ENCODE data around the gene AMBP.

AMBP gene

GRCh38 chr9:114016629-114017423, 61.3 kb downstream of the AMBP start:
- Histone ChIP-seq H3K27me3 (replicated peaks; ENCODE audit: insufficient read depth, low read length) (no peaks in the 10 kb centered on the region), H4K20me1 (ENCODE audit: insufficient read depth, low read length) (no peaks in the 10 kb centered on the region), H3K9me2 (replicated peaks; ENCODE audit: insufficient read depth, low read length) (no peaks in the 10 kb centered on the region), H3K27ac (ENCODE audit: low read length) (no peak overlapping the region), H2AFZ (ENCODE audit: low read length) (no peak overlapping the region), H3K36me3 (replicated peaks; ENCODE audit: insufficient read depth, low read length) (no peaks in the 10 kb centered on the region), H3K9me3 (replicated peaks; ENCODE audit: insufficient read depth, low read length) (no peaks in the 10 kb centered on the region), H3K4me1 (ENCODE audit: low read length) (no peaks in the 10 kb centered on the region), H3K79me2 (ENCODE audit: low read length) (no peaks in the 10 kb centered on the region), H3F3A (ENCODE audit: insufficient read depth, low read length) (no peaks in the 10 kb centered on the region), H3K4me3 (ENCODE audit: low read length) (no peak overlapping the region), H3K9ac (ENCODE audit: low read length) (no peak overlapping the region), H3K4me2 (ENCODE audit: low read depth, low read length) (no peak overlapping the region)
- DNase-seq, result no peak
- TF ChIP-seq EZH2phosphoT487 (IDR thresholded peaks at IDR 0.05; ENCODE audit: low read length), result no peak
- TF ChIP-seq, protein P1, sequence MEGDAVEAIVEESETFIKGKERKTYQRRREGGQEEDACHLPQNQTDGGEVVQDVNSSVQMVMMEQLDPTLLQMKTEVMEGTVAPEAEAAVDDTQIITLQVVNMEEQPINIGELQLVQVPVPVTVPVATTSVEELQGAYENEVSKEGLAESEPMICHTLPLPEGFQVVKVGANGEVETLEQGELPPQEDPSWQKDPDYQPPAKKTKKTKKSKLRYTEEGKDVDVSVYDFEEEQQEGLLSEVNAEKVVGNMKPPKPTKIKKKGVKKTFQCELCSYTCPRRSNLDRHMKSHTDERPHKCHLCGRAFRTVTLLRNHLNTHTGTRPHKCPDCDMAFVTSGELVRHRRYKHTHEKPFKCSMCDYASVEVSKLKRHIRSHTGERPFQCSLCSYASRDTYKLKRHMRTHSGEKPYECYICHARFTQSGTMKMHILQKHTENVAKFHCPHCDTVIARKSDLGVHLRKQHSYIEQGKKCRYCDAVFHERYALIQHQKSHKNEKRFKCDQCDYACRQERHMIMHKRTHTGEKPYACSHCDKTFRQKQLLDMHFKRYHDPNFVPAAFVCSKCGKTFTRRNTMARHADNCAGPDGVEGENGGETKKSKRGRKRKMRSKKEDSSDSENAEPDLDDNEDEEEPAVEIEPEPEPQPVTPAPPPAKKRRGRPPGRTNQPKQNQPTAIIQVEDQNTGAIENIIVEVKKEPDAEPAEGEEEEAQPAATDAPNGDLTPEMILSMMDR (IDR thresholded peaks at IDR 0.05; ENCODE audit: low read length), result no peak
- no peak for TF ChIP-seq EZH2 (optimal IDR thresholded peaks at IDR 0.05; ENCODE audit: low read depth, low read length)

GRCh38 chr9:114016101-114016500, 62.0 kb downstream of the AMBP start:
- H2AFZ ChIP-seq (ENCODE audit: low read length), result no peak overlapping the region
- H3F3A ChIP-seq (ENCODE audit: insufficient read depth, low read length), result no peaks in the 10 kb centered on the region
- H3K9me2 ChIP-seq (replicated peaks; ENCODE audit: insufficient read depth, low read length), result no peaks in the 10 kb centered on the region
- TF ChIP-seq EZH2phosphoT487 (IDR thresholded peaks at IDR 0.05; ENCODE audit: low read length) (no peak), EZH2 (optimal IDR thresholded peaks at IDR 0.05; ENCODE audit: low read depth, low read length) (no peak)
- TF ChIP-seq, protein P1 (IDR thresholded peaks at IDR 0.05; ENCODE audit: low read length), result no peak
- no peaks in the 10 kb centered on the region for H3K9me3 ChIP-seq (replicated peaks; ENCODE audit: insufficient read depth, low read length)
- no peak overlapping the region for H3K27ac ChIP-seq (ENCODE audit: low read length)
- H3K36me3 ChIP-seq (replicated peaks; ENCODE audit: insufficient read depth, low read length), result no peaks in the 10 kb centered on the region
- no peak overlapping the region for H3K4me2 ChIP-seq (ENCODE audit: low read depth, low read length)
- H3K9ac ChIP-seq (ENCODE audit: low read length), result no peak overlapping the region
- H4K20me1 ChIP-seq (ENCODE audit: insufficient read depth, low read length), result no peaks in the 10 kb centered on the region
- no peaks in the 10 kb centered on the region for H3K4me1 ChIP-seq (ENCODE audit: low read length)
- no peaks in the 10 kb centered on the region for H3K79me2 ChIP-seq (ENCODE audit: low read length)
- no peak overlapping the region for H3K4me3 ChIP-seq (ENCODE audit: low read length)
- no peaks in the 10 kb centered on the region for H3K27me3 ChIP-seq (replicated peaks; ENCODE audit: insufficient read depth, low read length)
- DNase-seq, result no peak

DNA sequence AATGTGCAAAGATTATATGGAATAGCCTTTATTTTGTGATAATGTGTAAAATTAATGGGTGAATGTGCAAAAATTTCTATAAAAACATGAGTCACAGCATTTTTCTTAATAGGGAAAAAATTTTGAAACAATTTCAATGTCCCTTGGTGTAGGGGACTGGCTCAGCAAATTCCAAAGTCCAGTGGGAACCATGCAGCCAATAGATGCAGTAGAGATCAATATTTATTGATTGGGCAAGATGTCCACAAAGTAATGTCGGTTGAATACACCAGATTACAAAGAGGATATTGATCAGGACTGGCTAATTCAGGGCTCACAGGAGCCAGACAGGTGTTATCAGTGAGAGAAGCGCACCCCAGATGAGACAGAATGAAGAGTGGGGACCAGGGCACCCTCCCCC, 62.5 kb downstream of the AMBP start:
- H2AFZ ChIP-seq (ENCODE audit: low read length), result no peak overlapping the region
- no peaks in the 10 kb centered on the region for H3K36me3 ChIP-seq (replicated peaks; ENCODE audit: insufficient read depth, low read length)
- DNase-seq, result no peak
- H3K79me2 ChIP-seq (ENCODE audit: low read length), result no peaks in the 10 kb centered on the region
- TF ChIP-seq EZH2 (optimal IDR thresholded peaks at IDR 0.05; ENCODE audit: low read depth, low read length), result no peak
- TF ChIP-seq, protein P1 (IDR thresholded peaks at IDR 0.05; ENCODE audit: low read length), result no peak
- no peak for TF ChIP-seq EZH2phosphoT487 (IDR thresholded peaks at IDR 0.05; ENCODE audit: low read length)
- H3K9me2 ChIP-seq (replicated peaks; ENCODE audit: insufficient read depth, low read length), result no peaks in the 10 kb centered on the region
- H3F3A ChIP-seq (ENCODE audit: insufficient read depth, low read length), result no peaks in the 10 kb centered on the region
- H3K4me3 ChIP-seq (ENCODE audit: low read length), result no peak overlapping the region
- H3K4me2 ChIP-seq (ENCODE audit: low read depth, low read length), result no peak overlapping the region
- no peak overlapping the region for H3K9ac ChIP-seq (ENCODE audit: low read length)
- no peaks in the 10 kb centered on the region for H3K9me3 ChIP-seq (replicated peaks; ENCODE audit: insufficient read depth, low read length)
- no peaks in the 10 kb centered on the region for H4K20me1 ChIP-seq (ENCODE audit: insufficient read depth, low read length)
- no peaks in the 10 kb centered on the region for H3K27me3 ChIP-seq (replicated peaks; ENCODE audit: insufficient read depth, low read length)
- H3K27ac ChIP-seq (ENCODE audit: low read length), result no peak overlapping the region
- no peaks in the 10 kb centered on the region for H3K4me1 ChIP-seq (ENCODE audit: low read length)

All from MM.1S (cell line).